Rectal smooth muscle tissue (tissue), 1 donor: ENCODE measurements around the gene TMCC1.
A peak's percentile ranks its signal among the peaks of the same experiment; 100 is the strongest.

Experiments
- H3K27ac ChIP-seq: one replicate; pipeline ENCODE4 v1.7.0; 2013; ENCODE audit warnings: low read depth, low read length, inconsistent platforms
- H3K27me3 ChIP-seq: one replicate; pipeline ENCODE4 v1.7.0; 2013; ENCODE audit warnings: low read length; ENCODE audit not compliant: control insufficient read depth, insufficient read depth
- H3K36me3 ChIP-seq: one replicate; pipeline ENCODE4 v1.7.0; 2013; ENCODE audit warnings: low read length; ENCODE audit not compliant: control insufficient read depth, insufficient read depth
- H3K4me1 ChIP-seq: one replicate; pipeline ENCODE4 v1.7.0; 2013; ENCODE audit warnings: low read length; ENCODE audit not compliant: control insufficient read depth, insufficient read depth
- H3K4me3 ChIP-seq: one replicate; pipeline ENCODE4 v1.7.0; 2013; ENCODE audit warnings: low read length
- H3K9ac ChIP-seq: one replicate; pipeline ENCODE4 v1.7.0; 2013; ENCODE audit warnings: low read length

The TMCC1 gene

DNA sequence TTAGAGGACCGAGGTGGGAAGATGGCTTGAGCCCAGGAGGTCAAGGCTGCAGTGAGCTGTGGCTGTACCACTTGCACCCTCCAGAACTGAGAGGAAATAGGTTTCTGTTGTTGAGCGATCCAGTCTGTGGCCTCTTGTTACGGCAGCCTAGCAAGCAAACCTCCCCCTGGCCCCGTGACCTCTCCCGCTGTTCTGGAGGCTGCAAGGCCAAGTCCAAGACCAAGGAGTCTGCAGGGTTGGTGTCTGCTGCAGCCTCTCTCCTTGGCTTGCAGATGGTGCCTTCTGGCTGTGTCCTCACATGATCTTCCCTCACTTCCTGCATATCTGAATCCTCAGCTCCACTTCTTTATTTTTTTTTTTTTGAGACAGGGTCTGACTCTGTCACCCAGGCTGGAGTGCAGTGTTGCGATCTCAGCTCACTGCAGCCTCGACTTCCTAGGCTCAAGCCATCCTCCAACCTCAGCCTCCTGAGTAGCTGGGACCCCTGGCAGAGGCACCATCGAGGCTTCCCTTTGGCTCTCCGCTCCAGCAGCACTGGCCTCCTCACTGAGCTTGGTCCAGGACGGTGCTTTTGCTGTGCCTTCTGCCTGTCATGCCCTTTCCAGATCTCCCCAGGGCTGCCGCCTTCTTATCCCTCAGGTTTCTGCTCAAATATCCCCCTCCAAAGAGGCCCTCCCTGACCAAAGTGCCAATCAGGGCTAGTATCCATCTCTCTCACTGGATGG, 269.0 kb downstream of the TMCC1 start:
- H3K27ac ChIP-seq, result no peak overlapping the region
- H3K4me3 ChIP-seq, result no peak overlapping the region
- peaks cover 8% of the 10 kb centered on the region for H3K4me1 ChIP-seq
- H3K27me3 ChIP-seq, result no peaks in the 10 kb centered on the region
- H3K36me3 ChIP-seq, result no peaks in the 10 kb centered on the region
- H3K9ac ChIP-seq, result no peak overlapping the region

GRCh38 chr3:129623447-129624118, 269.9 kb downstream of the TMCC1 start:
- Histone ChIP-seq H3K4me1 (peaks cover 8% of the 10 kb centered on the region), H3K36me3 (no peaks in the 10 kb centered on the region), H3K9ac (no peak overlapping the region), H3K4me3 (no peak overlapping the region), H3K27ac (peak overlapping the region; percentile 17), H3K27me3 (no peaks in the 10 kb centered on the region)

DNA sequence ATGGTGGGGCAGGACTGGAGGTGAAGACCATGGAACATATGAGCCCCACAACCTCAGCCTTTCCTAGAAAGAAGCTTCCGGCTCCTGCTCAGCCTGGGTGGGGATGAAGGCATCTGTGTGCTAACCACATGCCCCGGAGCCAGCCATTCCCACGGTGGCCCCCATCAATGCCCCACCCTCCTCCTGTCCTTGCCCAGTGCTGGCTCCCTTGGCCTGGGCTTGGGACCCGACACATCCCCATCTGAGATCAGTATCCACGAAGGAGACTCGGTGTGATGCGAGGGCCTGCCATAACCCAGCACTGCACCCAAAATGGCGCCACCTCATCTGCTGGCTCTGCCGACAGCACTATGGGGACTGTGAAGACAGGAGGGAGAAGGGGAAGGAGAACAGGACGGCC, 270.6 kb downstream of the TMCC1 start:
- Histone ChIP-seq H3K27me3 (no peaks in the 10 kb centered on the region), H3K4me3 (no peak overlapping the region), H3K36me3 (no peaks in the 10 kb centered on the region), H3K9ac (no peak overlapping the region), H3K27ac (peak overlapping the region; percentile 17), H3K4me1 (peaks cover 4% of the 10 kb centered on the region)

- Histone ChIP-seq H3K9ac (no peak overlapping the region), H3K27me3 (no peaks in the 10 kb centered on the region), H3K4me3 (no peak overlapping the region), H3K4me1 (peaks cover 4% of the 10 kb centered on the region), H3K27ac (no peak overlapping the region), H3K36me3 (no peaks in the 10 kb centered on the region)
Measured at GRCh38 chr3:129622226-129622874, 271.2 kb downstream of the TMCC1 start.

DNA sequence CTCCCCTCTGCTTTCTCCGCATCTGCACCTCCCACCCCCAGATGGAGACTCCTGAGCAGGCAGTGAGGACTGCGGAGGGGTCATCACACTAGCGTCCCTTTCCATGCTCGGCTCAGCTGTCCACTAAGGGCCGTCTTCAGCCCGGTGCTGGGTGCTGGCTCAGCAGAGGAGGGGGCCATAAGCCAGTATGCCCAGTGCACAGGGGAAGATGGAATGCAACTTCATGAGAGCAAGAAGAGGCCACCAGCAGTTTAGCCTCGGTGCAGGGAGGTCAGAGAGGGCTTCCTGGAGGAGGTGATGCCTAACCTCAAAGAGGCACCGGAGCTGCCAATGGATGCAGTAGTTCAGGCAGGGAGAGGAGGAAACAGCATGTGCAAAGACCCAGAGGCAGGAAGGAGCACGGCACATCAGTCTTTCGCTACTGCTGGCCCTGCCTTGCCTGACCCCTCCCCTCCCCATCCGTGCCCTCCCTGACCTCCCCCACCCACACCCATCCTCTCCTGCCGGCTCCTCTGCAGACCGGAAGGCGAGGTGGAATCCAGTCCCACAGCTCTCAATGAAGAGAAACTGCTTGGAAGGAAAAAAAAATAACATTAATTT, 271.8 kb downstream of the TMCC1 start:
- no peak overlapping the region for H3K27ac ChIP-seq
- H3K9ac ChIP-seq, result no peak overlapping the region
- no peak overlapping the region for H3K4me3 ChIP-seq
- H3K36me3 ChIP-seq, result no peaks in the 10 kb centered on the region
- no peaks in the 10 kb centered on the region for H3K27me3 ChIP-seq
- peaks cover 4% of the 10 kb centered on the region for H3K4me1 ChIP-seq

DNA sequence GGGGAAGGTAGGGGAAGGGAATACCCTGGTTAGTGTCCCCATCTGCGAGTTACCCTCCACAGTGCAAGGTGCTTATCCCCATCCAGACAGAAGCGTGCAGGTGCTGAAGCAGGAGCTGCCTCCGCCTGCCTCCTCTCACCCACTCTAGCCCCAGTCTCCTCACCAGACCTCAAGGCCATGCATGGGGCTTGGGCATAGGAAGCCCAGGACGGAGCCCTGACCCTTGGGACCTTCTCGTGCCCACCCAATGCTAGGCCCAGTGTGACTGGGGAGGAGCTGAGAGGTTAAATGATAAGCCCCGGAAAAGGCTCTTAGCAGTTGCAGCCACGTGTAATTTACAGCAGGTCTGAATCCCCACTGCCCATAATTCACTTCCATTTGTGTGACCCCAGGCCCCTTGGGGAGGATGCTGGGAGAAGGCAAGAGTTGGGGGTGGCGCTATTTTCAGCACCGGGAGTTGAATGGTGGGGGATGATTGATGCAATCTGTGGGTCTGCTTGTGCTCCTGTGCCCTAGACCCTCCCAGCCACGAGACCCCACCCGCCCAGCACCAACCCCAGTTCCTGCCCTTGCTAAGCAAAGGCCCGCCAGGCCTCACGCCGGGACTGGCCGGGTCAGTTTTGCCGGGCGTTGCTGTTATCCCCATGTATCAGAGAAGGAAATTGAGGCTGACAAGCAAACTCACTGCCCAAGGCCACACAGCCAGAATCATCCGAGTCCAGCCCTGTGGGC, 272.5 kb downstream of the TMCC1 start:
- Histone ChIP-seq H3K27ac (no peak overlapping the region), H3K4me3 (no peak overlapping the region), H3K9ac (no peak overlapping the region), H3K4me1 (no peaks in the 10 kb centered on the region), H3K36me3 (no peaks in the 10 kb centered on the region), H3K27me3 (no peaks in the 10 kb centered on the region)

DNA sequence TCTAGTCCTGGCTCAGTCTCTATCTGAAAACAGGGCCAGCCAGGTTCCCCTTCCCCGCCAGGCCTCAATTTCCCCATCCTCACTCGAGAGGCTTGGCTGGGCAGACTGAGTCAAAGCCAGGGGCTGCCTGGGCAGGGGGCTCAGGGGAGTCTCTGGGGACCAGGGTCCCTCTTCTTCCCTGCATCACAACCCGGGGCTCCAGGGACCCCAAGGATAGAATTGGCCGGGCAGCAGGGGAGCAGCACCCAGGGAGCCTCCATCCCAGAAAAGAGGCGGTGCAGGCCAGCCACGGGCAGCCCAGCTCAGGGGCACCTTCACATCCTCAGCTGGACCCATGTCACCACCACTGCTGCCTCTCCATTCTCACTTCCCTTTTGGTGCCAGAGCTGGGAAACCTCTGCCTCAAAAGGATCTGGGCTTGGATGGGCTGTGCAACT, 273.8 kb downstream of the TMCC1 start:
- Histone ChIP-seq H3K9ac (no peak overlapping the region), H3K4me1 (no peaks in the 10 kb centered on the region), H3K36me3 (no peaks in the 10 kb centered on the region), H3K4me3 (no peak overlapping the region), H3K27me3 (no peaks in the 10 kb centered on the region), H3K27ac (no peak overlapping the region)

DNA sequence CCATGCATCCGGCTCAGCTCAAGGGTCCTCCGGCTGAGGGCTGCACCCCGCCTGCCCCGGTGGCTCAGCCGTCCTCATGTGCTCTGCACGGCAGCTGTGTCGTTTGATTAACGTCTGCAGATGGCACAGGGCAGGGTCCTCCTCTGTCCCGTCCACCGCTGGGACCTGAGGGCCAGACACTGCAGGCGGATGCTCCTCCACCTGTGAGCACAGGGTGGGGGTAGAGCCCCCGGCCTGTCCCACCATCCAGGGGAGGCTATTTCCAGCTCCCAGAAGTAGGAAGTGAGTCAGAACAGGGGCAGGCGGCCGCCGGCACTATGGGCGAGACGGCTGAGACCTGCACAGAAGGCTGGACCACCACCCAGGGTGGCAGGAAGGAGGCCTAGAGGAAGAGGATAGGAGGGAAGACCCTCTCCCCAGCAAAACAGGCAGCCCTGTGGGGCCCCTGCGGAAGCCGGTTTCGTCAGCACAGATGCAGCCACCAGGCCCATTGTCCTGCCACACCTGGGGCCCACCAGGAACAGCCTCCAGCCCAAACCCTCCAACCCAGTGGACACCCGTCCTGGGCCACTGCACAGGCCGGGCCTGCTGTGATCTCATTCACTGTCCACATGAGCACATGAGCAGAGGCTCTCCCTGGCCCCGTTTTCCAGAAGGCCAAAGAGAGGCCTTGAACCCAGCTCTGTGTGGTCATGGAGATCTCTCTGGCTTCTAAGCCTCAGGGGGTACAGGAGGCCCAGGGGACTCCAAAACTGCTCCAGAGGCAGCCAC, 274.4 kb downstream of the TMCC1 start:
- no peak overlapping the region for H3K27ac ChIP-seq

GRCh38 chr3:129618186-129618820, 275.2 kb downstream of the TMCC1 start:
- H3K9ac ChIP-seq, result no peak overlapping the region
- H3K27me3 ChIP-seq, result no peaks in the 10 kb centered on the region
- no peak overlapping the region for H3K27ac ChIP-seq
- H3K4me3 ChIP-seq, result no peak overlapping the region
- no peaks in the 10 kb centered on the region for H3K4me1 ChIP-seq
- H3K36me3 ChIP-seq, result no peaks in the 10 kb centered on the region

More for the DNA sequence above, 274.4 kb downstream of the TMCC1 start:
- Histone ChIP-seq H3K9ac (no peak overlapping the region), H3K4me1 (no peaks in the 10 kb centered on the region), H3K27me3 (no peaks in the 10 kb centered on the region), H3K36me3 (no peaks in the 10 kb centered on the region), H3K4me3 (no peak overlapping the region)

- Histone ChIP-seq H3K4me1 (no peaks in the 10 kb centered on the region), H3K27ac (no peak overlapping the region)
Measured at GRCh38 chr3:129617381-129618185, 275.9 kb downstream of the TMCC1 start.

GRCh38 chr3:129616713-129617112, 276.8 kb downstream of the TMCC1 start:
- Histone ChIP-seq H3K4me3 (no peak overlapping the region), H3K4me1 (no peaks in the 10 kb centered on the region), H3K27ac (no peak overlapping the region), H3K36me3 (no peaks in the 10 kb centered on the region), H3K9ac (no peak overlapping the region), H3K27me3 (no peaks in the 10 kb centered on the region)

More at GRCh38 chr3:129617381-129618185, 275.9 kb downstream of the TMCC1 start:
- H3K9ac ChIP-seq, result no peak overlapping the region
- no peaks in the 10 kb centered on the region for H3K27me3 ChIP-seq
- no peak overlapping the region for H3K4me3 ChIP-seq
- H3K36me3 ChIP-seq, result no peaks in the 10 kb centered on the region
